ENCODE measurements around the gene BUB3. TPM values are rescaled to one million over a fixed set of nuclear protein-coding genes. Genes with fewer than 3 reads are reported as not detected.

BUB3 gene
- total RNA-seq, 4 donors from 2014 or later = 43.0 to 84.0 (median 49.2) TPM

- Histone ChIP-seq H3K36me3 (peaks cover 0 to 23% of the 10 kb centered on the region in 2 donors), H3K27ac (no peak overlapping the region), H3K27me3 (peaks cover 46 to 50% (median 48%) of the 10 kb centered on the region in 3 donors), H3K9me3 (no peaks in the 10 kb centered on the region), H3K4me3 (peak overlapping the region in 3 of 4 donors; percentile 2 to 88 (median 16)), H3K4me1 (peaks cover 32 to 34% of the 10 kb centered on the region in 2 donors)
- intact Hi-C loops (cut with DNase I; ENCODE audit: low total_unique reads) = loop anchor here (1.0 to 5.0 kb wide), 5 partner anchors 21 to 779 kb away; partner anchors contain the start of genes C10orf88, IKZF5, PLEKHA1 and PSTK
- DNase-seq = no peak
- no peak for ATAC-seq
- in situ Hi-C loops (cut with MboI; ENCODE audit: low sequenced_read_pairs in 4 of 4) = loop anchor here in 2 of 4 donors (10.0 to 25.0 kb wide), 3 partner anchors 139 to 191 kb away; partner anchors contain the start of genes C10orf88 (in 1 of the 2) and PSTK (in 1 of the 2)
- TF ChIP-seq POLR2A (IDR thresholded peaks at IDR 0.05) = no peak
- TF ChIP-seq CTCF (IDR thresholded peaks at IDR 0.05 in 4 of 5, conservative IDR thresholded peaks at IDR 0.05 in 1 of 5) = no peak
These were observed 613 bp upstream of the BUB3 start for GRCh38 chr10:123153486-123154091.

DNA sequence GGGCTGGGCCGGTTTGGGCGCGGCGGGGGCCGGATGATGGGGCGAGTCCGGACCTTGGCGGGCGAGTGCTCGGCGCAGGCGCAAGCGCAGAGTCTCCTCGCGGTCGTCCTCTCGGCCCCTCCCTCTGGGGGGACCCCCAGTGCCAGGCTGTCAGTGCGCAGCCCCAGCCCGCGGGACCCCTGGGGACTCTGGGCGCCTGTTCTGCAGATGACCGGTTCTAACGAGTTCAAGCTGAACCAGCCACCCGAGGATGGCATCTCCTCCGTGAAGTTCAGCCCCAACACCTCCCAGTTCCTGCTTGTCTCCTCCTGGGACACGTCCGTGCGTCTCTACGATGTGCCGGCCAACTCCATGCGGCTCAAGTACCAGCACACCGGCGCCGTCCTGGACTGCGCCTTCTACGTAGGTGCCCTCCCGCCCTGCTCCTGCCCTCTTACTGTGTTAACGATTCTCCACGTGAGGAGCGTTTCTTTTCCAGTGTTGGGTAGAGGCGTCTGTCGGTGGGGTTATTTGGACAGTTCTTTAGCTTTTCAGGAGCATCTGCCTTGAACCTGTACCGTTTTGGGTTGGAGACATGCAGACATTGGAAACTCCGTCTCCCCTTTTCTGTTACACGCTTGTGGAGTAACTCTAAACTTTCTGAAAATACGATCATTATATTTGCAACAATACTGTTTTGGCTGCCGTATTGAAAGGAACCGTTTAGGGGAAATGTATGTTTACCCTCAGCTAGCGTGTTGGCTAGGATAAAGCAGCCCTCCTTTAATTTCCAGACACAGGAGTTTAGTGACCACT is 706 bp downstream of the BUB3 start:
- H3K9me3 ChIP-seq = no peaks in the 10 kb centered on the region
- intact Hi-C loops (cut with DNase I; ENCODE audit: low total_unique reads) = loop anchor here (1.0 to 5.0 kb wide), 4 partner anchors 147 to 780 kb away; partner anchors contain the start of genes C10orf88, IKZF5, PLEKHA1 and PSTK
- peaks cover 0 to 23% of the 10 kb centered on the region in 2 donors for H3K36me3 ChIP-seq
- peak overlapping the region; percentile 81 to 90 (median 86) for H3K27ac ChIP-seq
- peak overlapping the region; percentile 68 to 99 (median 90) for H3K4me3 ChIP-seq
- TF ChIP-seq CTCF (IDR thresholded peaks at IDR 0.05 in 4 of 5, conservative IDR thresholded peaks at IDR 0.05 in 1 of 5) (no peak), POLR2A (IDR thresholded peaks at IDR 0.05) (no peak)
- ATAC-seq (peak; percentile 28 to 46), DNase-seq (no peak)
- in situ Hi-C loops (cut with MboI; ENCODE audit: low sequenced_read_pairs in 4 of 4) = loop anchor here in 2 of 4 donors (10.0 to 25.0 kb wide), 3 partner anchors 140 to 193 kb away; partner anchors contain the start of genes C10orf88 (in 1 of the 2) and PSTK (in 1 of the 2)
- H3K27me3 ChIP-seq = peaks cover 33 to 37% (median 35%) of the 10 kb centered on the region in 3 donors
- H3K4me1 ChIP-seq = peaks cover 31 to 32% of the 10 kb centered on the region in 2 donors

DNA sequence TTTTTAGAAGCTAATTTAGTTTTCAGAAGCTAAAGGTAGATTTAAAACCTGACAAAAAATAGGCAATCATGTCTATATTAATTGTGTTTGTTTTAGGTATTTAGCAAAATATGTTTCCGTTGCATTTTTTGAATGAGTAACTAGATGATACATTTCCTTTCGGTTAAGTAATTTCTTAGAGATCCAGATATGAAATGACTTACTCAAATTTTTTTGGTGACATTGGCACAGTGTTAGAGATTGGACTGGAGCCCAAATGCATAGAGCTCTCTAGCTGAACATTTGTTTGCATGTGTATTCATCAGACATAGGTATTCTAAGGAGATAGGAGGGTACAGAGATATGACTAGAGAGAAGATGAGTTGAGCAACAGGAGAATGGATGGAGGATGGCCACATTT is 1.9 kb downstream of the BUB3 start:
- DNase-seq (no peak), ATAC-seq (no peak)
- intact Hi-C loops (cut with DNase I; ENCODE audit: low total_unique reads) = no loop called here
- TF ChIP-seq CTCF (IDR thresholded peaks at IDR 0.05 in 4 of 5, conservative IDR thresholded peaks at IDR 0.05 in 1 of 5) (no peak), POLR2A (IDR thresholded peaks at IDR 0.05) (no peak)
- in situ Hi-C loops (cut with MboI; ENCODE audit: low sequenced_read_pairs in 4 of 4) = loop anchor here in 2 of 4 donors (10.0 to 25.0 kb wide), 3 partner anchors 141 to 194 kb away; partner anchors contain the start of genes C10orf88 (in 1 of the 2) and PSTK (in 1 of the 2)
- peaks cover 0 to 26% of the 10 kb centered on the region in 2 donors for H3K36me3 ChIP-seq
- peaks cover 21 to 27% of the 10 kb centered on the region in 2 donors for H3K4me1 ChIP-seq
- H3K27ac ChIP-seq = no peak overlapping the region
- no peak overlapping the region for H3K4me3 ChIP-seq
- H3K27me3 ChIP-seq = peaks cover 21 to 25% (median 23%) of the 10 kb centered on the region in 3 donors
- no peaks in the 10 kb centered on the region for H3K9me3 ChIP-seq

DNA sequence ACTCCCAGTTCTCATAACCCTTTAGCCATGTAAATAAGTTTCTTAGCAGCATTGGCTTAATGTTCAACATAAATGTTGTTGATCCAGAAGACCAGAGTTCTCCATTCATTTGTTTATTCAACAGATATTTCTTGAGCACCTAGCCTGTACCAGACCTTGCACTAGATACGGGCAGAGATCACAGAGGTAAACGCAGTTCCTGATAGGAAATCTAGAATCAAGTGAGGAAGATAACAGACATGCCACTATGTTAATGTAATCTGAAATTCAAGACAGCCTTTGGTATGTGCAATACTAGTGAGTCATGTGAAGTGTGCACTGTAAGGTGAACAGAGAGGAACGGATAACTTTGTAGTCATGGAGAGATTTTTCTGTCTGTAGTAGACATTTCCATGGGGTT is 3.0 kb downstream of the BUB3 start:
- H3K4me1 ChIP-seq = peaks cover 17 to 22% of the 10 kb centered on the region in 2 donors
- H3K36me3 ChIP-seq = peaks cover under 1 to 35% of the 10 kb centered on the region in 2 donors
- H3K9me3 ChIP-seq = no peaks in the 10 kb centered on the region
- no peak for ATAC-seq
- in situ Hi-C loops (cut with MboI; ENCODE audit: low sequenced_read_pairs in 4 of 4) (loop anchor here in 2 of 4 donors (10.0 to 25.0 kb wide), 3 partner anchors 142 to 195 kb away; partner anchors contain the start of genes C10orf88 (in 1 of the 2) and PSTK (in 1 of the 2)), intact Hi-C loops (cut with DNase I; ENCODE audit: low total_unique reads) (no loop called here)
- H3K27ac ChIP-seq = no peak overlapping the region
- no peak overlapping the region for H3K4me3 ChIP-seq
- TF ChIP-seq POLR2A (IDR thresholded peaks at IDR 0.05) (no peak), CTCF (IDR thresholded peaks at IDR 0.05 in 4 of 5, conservative IDR thresholded peaks at IDR 0.05 in 1 of 5) (no peak)
- DNase-seq = no peak
- peaks cover 10 to 14% (median 12%) of the 10 kb centered on the region in 3 donors for H3K27me3 ChIP-seq
